Right kidney (tissue), 1 donor: ENCODE measurements around the gene KLHDC7B.
"Not testable (repeated sequence)": the region's sequence is repeated elsewhere in the genome, so short reads cannot be mapped to it uniquely, and the experiment has no call there.

Experiments used
- DNase-seq: peaks from one replicate; pipeline ENCODE4 v3.0.0-alpha.2; 2016

The KLHDC7B gene

DNA sequence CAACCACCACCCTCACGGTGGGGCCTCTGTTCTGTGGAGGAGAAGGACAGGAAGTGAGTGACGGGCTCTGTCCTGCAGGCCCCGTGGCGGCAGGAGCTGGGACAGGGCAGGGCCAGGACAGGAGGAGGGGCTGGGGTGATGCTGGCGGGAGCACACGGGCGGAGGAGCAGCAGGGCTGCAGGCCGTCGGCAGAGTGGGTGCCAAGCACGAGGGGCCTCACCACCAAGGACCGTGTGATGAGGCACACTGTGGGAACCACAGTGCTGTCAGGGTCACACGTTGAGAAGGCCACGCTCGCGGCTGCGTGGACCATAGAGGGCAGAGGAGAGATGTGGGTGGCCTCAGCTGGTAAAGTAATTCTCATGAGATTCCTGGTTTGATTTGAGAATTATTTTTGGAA is 28.8 kb upstream of the KLHDC7B start:
- DNase-seq, result no peak

GRCh38 chr22:50517495-50518260 is 28.0 kb upstream of the KLHDC7B start:
- DNase-seq, result no peak

DNA sequence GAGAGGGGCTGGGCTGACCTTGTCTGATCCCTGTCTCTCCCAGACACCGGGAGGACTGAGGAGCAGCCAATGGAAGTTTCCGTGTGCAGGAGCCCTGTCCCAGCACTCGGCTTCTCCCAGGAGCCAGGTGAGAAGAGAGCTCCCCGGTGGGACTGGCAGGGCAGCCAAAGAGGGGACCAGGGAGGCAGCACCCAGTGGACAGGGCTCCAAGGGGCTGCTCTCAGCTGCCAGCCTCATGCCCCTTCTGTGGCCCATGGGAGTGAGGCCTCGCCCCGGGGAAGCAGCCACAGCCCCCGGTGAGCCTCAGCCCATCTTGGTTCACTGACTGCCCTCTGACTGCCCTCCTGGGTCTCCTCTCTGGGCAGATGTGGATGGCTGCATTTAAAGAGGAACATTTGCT is 27.1 kb upstream of the KLHDC7B start:
- DNase-seq, result no peak

DNA sequence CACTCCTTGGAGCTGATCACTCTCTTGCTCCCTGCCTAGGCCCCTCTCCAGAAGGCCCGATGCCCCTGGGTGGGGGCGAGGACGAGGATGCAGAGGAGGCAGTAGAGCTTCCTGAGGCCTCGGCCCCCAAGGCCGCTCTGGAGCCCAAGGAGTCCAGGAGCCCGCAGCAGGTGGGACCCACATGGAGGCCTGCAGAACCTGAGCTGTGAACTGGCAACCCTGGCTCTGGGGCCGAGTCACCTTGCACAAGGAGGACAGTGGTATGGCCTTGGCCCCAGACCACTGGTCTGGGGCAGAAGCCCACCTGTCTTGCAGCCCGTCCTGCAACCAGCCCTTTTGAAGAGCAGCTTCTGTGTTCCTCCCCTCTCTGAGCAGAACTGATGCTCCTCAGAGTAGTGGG is 26.5 kb upstream of the KLHDC7B start:
- DNase-seq, result no peak

DNA sequence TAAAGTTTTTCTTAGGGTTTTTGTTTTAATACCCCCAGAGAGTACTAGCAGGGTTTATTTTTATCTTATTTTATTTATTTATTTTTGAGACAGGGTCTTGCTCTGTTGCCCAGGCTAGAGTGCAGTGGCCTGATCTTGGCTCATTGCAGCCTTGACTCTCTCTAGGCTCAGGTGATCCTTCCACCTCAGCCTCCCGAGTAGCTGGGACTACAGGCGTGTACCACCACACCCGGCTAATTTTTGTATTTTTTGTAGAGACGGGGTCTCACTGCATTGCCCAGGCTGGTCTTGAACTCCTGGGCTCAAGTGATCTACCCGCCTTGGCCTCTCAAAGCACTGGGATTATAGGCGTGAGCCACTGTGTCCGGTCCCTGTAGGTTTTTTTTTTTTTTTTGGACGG is 25.5 kb upstream of the KLHDC7B start:
- not testable (repeated sequence) for DNase-seq

GRCh38 chr22:50520826-50521453 is 24.8 kb upstream of the KLHDC7B start:
- DNase-seq, result no peak

- DNase-seq, result no peak
Observed at GRCh38 chr22:50521710-50522109, 24.0 kb upstream of the KLHDC7B start.

GRCh38 chr22:50522208-50522805 is 23.4 kb upstream of the KLHDC7B start:
- DNase-seq, result no peak

- no peak for DNase-seq
Observed at GRCh38 chr22:50522806-50523438, 22.8 kb upstream of the KLHDC7B start.

DNA sequence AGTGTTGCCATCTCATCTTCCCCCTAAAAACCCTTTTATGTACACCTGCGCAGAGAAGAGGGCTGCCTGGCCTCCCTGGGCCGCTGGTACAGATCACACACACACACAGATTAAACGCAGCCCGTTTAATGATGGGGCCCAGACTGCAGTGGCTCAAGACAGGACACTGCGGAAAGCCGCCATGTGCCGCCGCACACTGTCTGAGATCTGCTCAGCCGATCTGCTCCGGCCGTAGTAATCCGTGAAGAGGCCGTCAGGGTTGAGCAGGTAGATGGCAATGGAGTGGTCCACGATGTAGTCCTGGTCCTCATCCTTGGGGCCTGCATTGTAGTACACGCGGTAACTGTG is 22.3 kb upstream of the KLHDC7B start:
- no peak for DNase-seq

DNA sequence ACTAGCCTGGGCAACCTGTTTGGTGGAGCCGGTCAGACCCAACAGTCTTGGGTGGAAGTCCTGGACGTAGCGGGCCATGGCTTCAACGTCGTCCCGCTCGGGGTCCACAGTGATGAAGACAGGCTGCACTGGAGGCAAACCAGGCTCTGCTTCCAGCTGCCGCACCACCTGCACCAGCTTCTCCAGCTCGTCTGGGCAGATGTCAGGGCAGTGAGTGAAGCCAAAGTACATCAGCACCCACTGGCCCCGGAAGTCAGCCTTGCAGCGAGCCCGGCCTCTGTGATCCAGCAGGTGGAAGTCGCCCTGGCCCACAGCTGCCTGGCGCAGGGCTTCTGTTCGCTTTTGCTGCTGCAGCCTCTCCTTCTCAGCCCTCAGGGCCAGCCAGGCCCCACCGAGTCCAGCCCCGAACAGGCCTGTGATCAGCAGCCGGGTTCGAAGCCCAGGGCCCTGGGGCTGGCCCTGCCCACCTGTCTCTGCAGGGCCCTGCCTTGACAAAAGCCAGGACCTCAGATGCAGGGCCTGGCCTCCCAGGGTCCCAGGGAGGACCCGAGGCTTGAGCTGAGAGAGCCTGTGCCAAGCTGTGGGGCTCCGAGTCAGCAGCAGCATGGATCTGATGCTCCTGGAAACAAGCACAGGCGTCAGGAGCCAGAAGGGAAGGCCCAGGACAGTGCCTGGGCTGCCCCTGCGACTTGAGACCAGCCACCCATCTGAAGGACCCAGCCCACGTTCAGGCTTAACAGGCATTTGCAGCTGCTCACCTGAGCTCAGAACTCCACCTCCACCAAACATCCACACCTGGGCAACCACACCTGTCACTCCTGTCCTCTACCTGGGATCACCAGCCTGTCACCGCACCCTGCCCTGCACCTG is 21.7 kb upstream of the KLHDC7B start:
- no peak for DNase-seq

GRCh38 chr22:50524676-50525103 is 21.0 kb upstream of the KLHDC7B start:
- peak; percentile 12 for DNase-seq

- DNase-seq, result peak; percentile 97
Observed at GRCh38 chr22:50525104-50525857, 20.4 kb upstream of the KLHDC7B start, which contains the start of gene SCO2. Gene SCO2, minus strand, starts transcription at chr22:50525598. Its CDS starts 1,187 bp downstream, at chr22:50524411.

DNA sequence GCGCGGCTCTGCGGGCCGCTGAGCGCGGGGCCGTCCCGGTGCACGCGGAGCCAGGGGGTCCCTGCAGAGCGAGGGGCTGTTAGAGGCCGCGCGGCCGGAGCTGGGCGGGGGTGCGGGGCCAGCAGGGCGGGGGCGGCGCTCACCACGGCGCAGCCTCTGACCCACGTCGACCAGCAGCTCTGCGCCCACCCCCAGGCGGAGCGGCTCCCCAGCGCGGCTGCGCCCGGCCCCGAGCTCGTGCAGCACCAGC is 19.9 kb upstream of the KLHDC7B start:
- DNase-seq, result no peak

DNA sequence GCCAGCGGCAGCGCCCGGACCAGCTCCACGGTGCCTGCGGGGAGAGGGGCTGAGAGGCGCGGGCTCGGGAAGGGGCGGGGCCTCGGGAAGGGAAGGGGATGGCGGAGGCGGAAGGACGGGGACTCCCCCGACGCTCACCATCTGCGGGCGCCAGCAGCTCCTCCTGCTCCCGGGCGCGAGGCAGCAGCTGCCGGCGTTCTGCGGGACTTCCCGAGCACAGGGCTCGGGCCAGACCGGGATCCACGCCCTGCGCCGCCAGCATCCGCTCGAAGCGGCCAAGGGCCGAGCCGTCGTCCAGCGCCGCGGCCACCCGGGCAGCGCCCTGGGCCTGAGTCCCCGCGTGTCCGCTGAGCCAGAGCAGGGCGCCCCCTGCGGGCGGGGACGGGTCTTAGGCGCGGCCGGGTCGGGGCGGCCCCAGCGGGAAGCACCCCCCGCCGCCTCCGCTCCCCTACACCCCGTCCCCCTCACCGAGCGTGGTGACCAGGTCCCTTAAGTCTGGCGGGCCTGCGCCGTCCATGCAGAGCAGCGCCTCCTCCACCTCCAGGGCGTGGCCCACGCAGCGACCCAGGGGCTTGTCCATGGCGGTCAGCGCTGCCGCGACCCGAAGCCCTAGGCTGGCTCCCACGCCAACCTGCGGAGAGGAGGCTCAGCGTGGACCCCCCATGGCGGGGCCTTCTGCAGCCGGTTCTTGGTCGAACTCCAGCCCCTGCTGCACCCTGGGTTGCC is 19.4 kb upstream of the KLHDC7B start:
- peak; percentile 91 for DNase-seq

DNA sequence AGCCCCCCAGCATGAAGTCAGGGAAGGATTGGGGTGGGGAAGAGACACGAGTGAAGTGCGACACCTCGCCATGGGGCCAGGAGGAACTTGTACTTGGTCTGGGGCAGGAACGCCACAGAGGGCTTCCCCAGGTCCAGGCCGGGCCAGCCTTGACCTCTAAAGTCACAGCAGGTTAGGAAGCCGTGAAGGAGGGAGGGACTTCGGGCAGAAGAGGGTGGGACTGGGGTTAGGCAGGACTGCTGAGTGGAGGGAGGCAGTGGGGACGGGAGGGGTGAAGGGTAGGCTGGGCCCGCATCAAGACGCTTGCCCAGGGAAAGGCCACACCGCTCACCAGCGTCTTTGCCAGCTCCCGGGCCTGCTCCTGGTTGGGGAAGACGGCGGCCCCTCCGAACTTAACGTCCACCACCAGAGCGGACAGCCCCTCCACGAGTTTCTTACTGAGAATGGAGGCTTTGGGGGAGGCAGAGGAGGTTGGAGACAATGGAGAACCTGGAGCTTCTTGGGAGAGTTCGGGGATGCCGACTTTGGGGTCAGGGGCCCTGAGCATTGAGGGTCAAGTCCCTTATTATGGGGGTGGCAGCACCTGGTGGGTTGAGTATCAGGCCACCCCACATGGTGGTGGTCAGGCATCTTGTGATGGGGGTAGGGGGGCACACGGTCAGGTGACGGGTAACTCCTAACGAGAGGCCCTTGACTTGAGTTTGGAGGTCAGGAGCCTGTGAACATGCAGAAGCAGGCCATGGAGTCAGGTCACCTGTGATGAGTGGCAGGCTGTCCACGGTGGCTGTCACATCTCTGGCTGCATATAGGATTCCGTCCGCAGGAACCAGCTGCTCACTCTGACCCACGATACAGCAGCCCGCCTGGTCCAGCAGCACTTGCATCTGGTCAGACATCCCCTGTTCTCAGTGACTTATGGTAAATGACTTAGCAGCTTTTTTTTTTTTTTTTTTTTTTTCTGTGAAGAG is 18.6 kb upstream of the KLHDC7B start:
- DNase-seq, result peak; percentile 51

GRCh38 chr22:50527921-50528681 is 17.6 kb upstream of the KLHDC7B start:
- DNase-seq, result no peak

GRCh38 chr22:50528682-50529415 is 16.9 kb upstream of the KLHDC7B start:
- DNase-seq, result no peak
